GM18498 (cell line): Measurements from ENCODE around the gene GRIP1.

Experiments
- ATAC-seq: cut with Tn5 transposase; IDR thresholded peaks from one replicate; pipeline ENCODE4 v1.9.1; 2021; ENCODE audit warnings: mild to moderate bottlenecking, moderate library complexity; ENCODE audit not compliant: unreplicated experiment

GRIP1 gene

DNA sequence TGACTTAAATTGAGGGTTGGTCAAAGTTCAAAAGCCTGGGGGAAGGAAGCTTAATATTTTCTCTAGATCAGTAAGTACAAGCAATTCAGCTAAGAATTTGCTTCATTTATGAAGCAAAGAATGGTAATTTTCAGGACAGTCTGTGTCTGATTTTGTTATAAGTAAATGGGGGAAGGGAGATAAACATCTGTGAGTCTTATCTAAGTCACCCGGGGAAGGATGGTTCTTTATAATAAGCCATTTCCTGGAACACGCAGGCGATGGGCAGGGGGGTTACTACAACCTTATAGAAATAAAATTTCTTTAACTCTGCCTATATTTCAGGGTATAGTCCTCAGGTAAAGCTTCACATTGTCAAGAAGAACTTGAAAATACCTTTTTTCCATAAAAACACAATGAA is 333.7 kb downstream of the GRIP1 start:
- no peak for ATAC-seq

GRCh38 chr12:66341126-66341525 is 337.8 kb downstream of the GRIP1 start:
- no peak for ATAC-seq

DNA sequence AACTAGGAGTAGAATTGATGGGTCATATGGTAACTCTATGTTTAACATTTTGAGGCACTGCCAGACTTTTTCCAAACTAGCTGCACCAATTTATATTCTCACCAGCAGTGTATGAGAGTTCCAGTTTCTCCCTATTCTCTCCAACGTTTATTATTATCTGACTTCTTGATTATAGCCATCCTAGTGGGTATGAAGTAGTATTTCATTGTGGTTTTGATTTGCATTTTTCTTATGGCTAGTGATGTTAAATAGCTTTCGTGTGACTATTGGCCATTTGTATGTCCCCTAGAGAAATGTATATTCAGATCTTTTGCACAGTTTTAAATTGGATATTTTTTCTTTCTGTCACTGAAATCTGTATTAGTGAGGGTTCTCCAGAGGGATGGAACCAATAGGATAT is 338.7 kb downstream of the GRIP1 start:
- ATAC-seq, result no peak

- ATAC-seq, result no peak
Observed at GRCh38 chr12:66337381-66338010, 341.4 kb downstream of the GRIP1 start.

GRCh38 chr12:66335746-66336145 is 343.1 kb downstream of the GRIP1 start:
- no peak for ATAC-seq

- ATAC-seq, result no peak
Observed at GRCh38 chr12:66331814-66332213, 347.1 kb downstream of the GRIP1 start.

- ATAC-seq, result no peak
Observed at GRCh38 chr12:66331016-66331415, 347.9 kb downstream of the GRIP1 start.

DNA sequence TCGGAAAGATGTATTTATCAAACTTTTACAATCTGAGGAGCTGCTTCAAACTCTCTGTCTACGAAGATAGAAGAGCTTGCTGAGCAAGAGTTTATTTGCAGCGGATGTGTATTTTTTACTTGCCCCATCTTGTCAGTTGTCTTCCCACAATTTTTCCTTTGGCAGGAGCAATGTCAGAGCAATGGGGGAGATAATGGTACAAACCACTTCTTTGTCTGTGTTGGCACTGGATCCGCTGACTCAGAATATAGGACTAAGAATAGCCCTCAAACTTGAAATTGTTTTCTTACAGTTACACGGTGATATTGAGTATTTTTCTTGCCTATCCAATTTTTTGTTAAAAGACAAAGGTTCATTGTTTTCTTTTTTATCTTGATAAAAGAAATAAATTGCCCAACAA is 348.9 kb downstream of the GRIP1 start:
- no peak for ATAC-seq

GRCh38 chr12:66323017-66323416 is 355.9 kb downstream of the GRIP1 start:
- no peak for ATAC-seq

DNA sequence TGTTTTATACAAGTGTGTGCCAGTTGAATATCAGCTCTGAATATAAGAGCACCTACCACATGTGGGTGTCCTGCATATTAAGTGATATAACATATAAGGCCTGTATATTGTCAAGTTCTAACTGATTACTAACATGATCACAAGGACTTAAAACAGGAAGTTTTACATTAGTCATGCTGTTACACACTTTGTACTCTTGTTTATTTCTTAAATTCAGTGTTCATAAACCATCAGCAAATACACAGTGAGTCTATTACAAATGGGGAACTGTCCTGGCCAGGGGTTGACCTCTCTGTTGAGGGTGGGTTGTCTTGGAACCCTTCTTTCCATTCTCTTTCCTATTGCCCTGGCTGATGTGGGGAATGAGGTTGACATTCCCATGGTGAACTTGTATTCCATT is 357.4 kb downstream of the GRIP1 start:
- no peak for ATAC-seq

DNA sequence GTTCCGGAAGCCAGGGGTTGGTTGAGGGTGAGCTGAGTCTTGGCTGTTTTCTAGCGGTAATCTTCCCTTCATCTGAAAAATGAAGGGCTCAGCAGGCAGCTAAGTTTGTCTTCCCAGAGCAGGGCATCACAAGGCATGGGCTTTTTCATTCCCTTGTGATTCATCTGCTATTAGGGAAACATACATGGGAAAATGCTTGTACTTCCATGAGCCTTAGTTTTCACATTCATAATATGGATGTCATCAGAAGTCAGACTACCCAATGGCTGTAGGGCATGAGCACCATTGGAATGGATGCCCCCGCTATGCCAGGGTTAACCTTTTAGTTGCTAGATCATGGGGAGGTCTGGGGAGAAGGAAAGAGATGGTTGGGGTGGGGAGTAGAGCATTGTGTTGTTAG is 357.9 kb downstream of the GRIP1 start:
- no peak for ATAC-seq

DNA sequence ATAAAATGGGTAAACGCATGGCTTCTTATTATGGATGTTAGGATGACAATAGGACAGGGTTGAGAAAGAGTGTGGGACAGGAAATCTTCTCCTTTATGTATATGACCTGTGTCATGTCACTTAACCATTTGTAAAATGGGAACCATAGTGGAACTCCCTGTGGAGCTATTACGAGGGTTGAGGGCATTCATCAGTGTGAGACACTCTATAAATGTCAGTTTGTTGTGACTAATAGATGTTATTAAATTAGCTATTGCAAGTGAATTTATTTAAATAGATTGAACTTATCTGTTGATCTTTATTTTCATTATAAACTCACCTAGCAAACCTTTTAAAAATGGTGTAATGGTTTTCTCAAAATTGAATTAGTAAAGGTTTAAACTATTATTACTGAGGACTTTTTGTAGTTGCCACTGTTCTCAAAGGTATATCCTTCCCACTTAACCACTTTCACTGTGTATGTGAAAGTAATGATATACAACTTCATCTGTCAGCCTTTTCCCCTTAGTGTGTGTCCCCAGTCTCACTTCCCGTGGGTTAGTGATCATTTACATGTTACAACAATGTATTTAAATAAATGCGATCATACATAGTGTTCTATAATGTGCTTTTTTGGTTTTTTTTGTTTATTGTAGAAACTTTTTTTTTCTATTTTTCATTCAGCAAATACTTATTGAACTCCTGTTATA is 359.5 kb downstream of the GRIP1 start:
- peak; percentile 57 for ATAC-seq

GRCh38 chr12:66314278-66314677 is 364.6 kb downstream of the GRIP1 start:
- ATAC-seq, result no peak

DNA sequence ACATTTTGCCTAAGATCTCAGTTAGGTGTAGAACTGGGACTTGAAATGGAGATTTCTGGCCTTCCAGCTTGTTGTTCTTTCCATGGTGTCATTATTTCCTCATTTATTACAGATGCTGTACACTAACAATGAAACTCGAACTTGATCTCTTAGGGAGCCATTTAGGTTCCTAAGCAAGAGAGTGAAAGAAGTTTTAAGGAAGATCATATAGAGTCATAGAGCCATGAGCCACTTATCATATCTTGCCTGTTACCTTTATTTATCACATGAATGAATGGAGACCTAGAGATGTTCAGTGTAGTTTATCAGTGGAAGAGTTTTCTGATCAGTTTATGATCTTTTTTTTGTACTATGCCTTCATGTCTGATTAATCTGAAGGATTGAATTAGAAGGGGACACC is 366.7 kb downstream of the GRIP1 start:
- ATAC-seq, result no peak

- ATAC-seq, result no peak
Observed at GRCh38 chr12:66309606-66310005, 369.3 kb downstream of the GRIP1 start.

DNA sequence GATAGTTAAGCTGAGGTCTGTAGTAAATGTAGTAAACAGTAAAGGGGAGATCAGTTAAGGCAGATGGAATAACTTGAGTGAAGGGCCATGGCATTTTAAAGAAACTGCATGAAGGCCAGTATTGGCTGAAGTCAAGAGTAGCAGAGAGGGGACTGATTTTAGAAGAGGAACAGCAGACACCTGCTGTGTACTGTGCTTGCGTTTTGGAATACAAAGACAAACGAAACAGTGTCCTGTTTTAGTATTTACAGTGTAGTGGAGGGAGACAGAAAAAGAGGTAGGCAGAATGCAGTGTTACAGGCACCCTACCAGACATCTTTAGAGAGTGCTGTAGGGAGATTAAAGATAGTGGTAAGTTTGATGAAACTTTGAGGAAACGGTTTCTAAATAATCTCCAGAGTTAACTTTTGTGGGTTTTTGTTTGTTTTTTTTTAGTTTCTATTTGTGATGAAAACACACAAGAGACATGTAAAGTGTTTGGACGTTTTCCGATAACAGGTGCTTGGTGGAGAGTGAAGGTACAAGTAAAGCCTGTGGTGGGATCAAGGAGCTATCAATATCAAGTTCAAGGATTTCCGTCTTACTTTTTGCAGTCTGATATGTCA is 374.5 kb downstream of the GRIP1 start:
- no peak for ATAC-seq

- peak; percentile 39 for ATAC-seq
Observed at GRCh38 chr12:66303316-66303804, 375.5 kb downstream of the GRIP1 start.

DNA sequence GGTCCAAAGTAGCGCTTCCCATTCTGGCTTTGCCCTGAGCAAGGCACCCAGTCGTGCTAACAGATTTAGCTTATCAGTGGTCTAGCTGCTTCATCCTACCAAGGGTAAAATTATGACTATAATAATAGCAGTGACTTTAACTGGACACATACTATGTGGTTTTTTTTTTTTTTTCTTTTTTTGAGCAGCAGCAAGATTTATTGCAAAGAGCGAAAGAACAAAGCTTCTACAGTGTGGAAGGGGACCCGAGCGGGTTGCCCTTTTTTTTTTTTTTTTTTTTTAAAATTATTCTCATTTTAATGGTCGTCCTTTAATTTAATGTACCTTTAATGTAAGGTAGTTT is 376.1 kb downstream of the GRIP1 start:
- no peak for ATAC-seq

GRCh38 chr12:66301944-66302826 is 376.7 kb downstream of the GRIP1 start, which contains the start of gene HELB:
HELB (plus strand) TSS chr12:66302493; CDS start chr12:66302604, 111 bp downstream.
- ATAC-seq, result peak; percentile 95

- no peak for ATAC-seq
Observed at GRCh38 chr12:66297923-66298322, 381.0 kb downstream of the GRIP1 start.
